GM19397 (cell line): Measurements from ENCODE around the gene PPIL6.

Source experiments
- ATAC-seq: cut with Tn5 transposase; IDR thresholded peaks from one replicate; pipeline ENCODE4 v1.9.1; 2021; ENCODE audit warnings: mild to moderate bottlenecking, moderate library complexity; ENCODE audit not compliant: unreplicated experiment

The PPIL6 gene

DNA sequence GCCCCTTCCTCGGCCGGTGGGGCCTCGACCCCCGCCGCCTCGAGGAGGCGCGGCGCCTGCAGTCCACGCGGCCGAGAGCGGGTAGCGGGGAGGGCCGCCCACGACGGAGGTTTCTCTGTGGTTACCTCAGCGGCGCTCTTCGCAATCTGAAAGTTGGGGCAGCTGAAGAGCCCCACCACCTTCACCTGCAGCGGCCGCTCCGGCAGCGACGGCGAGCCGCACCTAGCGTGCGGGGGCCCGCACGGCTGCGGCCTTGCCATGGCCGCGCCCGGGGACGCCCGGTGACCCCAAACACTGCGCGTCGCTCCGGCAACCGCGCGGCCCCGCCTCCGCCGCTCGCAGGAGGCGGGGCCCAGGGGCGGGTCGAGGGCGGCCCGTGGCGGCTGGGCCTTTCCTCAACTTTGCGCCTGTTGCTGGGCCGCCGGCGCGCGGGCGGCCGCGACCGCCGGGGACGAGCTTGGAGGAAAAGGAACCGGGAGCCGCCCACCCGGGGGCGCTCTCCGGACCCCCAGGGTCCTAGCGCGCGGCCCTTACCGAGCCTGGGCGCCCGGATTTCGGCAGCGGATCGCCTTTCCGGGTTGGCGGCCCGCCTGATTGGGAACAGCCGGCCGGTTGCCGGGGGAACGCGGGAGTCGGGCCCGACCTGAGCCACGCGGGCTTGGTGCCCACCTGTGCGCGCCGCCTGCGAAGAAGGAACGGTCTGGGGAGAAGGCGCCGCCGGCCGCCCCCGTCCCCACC, at the start of gene PPIL6, which contains the start of gene SMPD2:
PPIL6 (minus strand) TSS at position 298 of the 738 bp plus-strand sequence; CDS start at position 260, 38 bp downstream.
SMPD2 (plus strand) TSS at position 394 of the 738 bp plus-strand sequence. CDS start 398 bp downstream, outside the sequence.
- ATAC-seq = peak; percentile 94

DNA sequence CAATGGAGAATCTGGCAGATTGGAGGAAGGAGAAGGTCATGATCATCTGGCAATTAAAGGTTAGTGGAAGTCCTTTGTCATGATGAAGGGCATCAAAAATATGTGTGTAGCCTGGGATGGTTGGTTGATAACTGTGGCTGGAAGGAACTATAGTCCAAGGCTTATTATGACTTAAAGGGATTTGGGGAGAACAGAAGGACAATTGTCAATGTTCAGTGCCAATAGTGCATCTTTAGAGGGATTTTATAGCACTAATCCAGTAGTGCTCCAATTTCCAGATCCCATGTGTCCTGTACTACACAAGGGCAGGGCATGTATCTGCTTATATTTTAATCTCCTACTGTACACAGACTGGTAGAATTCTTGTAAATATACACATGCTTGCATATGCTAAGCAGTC, 47.6 kb upstream of the PPIL6 start:
- ATAC-seq = no peak

DNA sequence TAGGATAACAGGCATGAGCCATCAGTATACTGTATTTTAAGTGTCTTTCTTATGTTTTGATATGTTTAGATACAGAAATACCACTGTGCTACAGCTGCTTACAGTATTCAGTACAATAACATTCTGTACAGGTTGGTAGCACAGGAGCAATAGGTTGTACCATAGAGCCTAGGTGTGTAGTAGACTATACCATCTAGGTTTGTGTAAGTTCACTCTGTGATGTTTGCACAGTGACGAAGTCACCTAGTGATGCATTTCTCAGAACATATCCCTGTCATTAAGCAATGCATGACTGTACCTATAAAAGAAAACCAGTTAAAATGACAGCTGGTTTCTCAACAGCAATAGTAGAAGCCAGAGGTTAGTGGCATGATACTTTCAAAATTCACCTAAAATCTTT, 45.6 kb upstream of the PPIL6 start:
- no peak for ATAC-seq

DNA sequence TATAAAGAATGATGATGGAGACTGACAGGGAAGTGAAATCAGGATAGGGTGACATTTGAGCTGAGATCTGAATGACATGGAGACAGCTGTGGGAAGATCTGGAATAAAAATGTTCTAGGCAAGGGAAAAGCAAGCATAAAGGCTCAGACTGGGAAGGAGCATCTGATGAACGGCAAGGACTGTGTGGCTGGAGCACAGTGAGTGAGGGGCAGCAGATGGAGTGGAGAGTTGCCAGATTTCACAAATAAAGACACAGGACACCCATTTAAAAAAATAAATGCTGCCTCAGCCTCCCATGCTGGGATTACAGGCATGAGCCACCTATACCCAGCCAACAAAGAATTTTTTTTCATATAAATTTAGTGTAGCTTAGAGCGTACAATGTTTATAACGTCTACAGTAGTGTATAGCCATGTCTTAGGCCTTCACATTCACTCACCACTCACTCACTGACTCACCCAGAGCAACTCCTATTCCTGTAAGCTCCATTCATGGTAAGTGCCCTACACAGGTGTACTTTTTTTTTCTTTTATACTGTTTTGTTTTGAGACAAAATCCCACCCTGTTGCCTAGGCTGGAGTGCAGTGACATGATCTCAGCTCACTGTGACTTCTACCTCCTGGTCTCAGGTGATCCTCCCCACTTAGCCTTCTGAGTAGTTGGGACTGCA, 45.0 kb upstream of the PPIL6 start:
- ATAC-seq = no peak

DNA sequence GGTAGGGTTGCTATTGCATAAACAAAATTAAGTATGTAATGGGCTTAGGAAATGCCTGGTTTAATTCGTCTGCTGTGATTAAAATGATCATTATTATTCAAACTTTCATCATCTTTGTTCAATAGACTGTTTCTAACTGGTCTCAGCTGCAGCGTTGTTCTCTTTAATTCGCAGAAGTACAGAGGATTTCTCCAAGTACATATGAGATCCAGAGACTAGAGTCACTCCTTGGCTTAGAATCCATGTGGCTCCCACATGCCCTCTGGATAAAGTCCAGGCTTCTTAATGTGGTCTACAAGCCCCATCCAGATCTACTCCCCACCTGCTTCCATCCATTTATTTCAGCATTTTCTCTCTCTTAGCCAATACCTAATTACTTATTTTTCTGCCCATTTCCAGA, 43.7 kb upstream of the PPIL6 start:
- ATAC-seq = no peak

DNA sequence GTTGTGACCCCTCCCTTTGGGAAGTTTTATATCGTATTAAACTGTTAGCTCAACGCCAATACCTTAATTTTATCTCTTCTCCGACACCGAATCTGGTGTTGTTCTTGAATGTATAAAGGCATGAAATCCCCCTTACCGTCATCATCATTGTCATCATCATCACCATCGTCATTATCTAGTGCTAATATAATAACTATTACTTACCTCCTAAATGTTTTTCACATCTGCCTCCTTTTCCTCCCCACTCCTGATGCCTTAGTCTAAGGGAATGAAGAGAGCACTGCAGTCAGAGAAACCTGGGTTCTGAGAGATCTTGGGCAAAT, 43.3 kb upstream of the PPIL6 start:
- no peak for ATAC-seq

DNA sequence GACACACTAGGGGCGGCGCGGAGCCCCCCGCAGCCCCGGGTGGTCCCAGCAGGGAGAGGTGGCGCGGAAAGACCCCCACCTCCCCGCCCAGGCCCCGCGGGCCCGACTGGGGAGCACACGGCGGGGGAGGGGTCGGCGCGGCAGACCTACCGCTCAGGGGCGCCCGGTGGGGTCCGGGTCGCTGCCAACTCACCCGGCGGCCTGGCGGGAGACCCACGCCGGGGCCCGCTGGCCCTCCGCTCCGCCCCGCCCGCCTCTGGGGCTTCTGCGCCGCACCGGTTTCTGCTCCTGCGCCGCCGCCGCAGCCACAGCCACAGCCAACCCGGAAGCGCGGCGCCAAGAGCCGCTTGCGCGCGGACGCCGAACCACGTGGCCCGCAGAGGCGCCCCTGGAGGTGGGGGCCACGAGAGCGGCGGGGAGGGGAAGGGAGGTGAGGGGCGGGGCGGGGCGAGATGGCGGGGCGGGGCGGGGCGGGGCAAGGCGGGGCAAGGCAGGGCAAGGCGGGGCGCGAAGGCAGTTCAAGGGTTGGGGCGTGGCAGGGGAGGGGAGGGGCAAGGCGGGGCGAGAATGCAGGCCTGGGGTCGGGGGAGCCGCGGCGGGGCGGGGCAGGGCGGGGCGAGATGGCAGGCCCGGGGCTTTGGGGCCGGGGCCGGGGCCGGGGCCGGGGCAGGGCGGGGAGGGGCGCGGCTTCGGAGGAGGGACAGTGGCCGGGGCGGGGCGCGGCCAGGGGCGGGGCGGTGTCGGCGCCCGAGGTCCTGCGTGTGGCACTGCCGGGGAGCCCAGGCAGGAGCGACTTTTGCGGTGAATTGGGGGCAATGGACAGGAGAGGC, 42.7 kb upstream of the PPIL6 start, which contains the start of gene ZBTB24:
ZBTB24 (minus strand) TSS at position 315 of the 830 bp plus-strand sequence. CDS start 1,193 bp downstream, outside the sequence.
- peak; percentile 92 for ATAC-seq

DNA sequence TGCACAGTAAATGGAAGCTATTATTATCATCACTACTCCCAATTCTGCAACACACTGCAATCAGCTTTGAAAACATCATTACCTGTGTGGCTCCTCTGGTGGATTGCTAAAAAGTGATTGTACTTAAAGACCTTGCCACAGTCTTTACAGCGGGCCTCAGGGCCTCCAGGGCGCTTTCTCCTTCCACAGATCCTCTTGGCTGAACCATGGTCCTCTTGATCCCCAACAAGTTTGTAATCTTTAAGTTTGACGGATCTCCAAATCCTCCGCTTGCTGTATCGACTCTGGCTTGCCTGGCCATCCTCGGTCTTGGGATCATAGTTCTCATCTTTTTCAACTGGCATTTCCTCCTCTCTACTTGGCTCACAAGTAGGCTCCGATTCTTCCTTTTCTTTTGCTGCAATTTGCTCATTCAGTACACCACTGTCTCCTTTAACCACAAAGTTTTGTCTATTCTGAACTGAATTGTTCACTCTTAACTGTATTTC, 40.6 kb upstream of the PPIL6 start:
- no peak for ATAC-seq

DNA sequence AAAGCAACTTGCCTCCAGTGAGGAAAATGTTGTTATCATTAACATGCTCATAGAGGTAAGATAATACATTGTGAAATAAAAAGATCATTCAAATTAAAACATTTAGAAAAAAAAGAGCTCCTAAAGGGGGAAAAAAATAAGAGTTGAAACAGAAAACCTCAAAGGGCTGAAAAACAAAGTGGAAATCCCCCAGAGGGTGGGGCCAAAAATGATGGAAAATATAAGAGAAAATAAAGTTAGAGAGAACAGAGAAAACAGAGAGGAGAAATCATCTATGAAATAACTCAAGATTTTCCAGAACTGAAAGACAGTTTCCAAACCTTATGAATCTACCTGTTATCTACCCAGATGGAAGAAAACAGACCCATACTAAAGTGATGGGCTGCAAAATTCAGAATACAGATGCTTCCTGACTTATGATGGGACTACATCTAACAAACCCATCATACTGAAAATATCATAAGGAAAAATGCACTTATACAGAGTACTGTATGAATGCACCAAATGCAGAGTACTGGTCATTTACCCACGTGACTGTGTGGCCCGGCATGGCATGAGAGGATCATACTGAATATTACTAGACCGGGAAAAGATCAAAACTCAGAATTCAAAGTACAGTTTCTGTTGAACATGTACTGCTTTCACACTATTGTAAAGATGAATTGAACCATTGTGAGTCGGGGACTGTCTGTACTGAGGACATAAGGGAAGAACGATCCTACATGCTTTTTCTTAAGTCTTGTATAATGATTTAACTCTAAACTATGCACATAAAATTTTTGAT, 38.6 kb upstream of the PPIL6 start:
- ATAC-seq = no peak

DNA sequence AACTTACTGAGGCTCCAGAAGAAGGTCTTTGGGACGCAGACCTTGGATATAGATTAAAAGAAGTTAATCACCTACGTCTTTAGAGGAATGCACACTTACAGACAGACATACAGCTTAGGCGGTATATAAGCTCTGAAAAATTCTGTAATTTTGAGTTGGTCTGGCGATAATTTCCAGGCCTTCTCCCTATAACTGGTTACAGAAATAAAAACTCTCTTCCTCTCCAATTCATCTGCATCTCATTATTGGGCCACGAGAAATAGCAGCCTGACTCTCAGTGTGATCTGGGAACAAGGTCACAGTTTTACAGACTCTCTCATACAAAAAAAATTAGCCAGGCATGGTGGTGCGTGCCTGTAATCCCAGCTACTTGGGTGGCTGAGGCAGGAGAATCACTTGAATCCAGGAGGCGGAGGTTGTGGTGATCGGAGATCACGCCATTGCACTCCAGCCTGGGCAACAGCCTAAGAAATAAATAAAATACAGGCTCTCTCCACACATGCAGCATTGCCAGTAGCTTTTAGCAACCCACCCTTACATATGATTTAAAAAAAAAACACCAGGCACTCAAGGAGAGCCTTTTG, 37.9 kb upstream of the PPIL6 start:
- no peak for ATAC-seq

DNA sequence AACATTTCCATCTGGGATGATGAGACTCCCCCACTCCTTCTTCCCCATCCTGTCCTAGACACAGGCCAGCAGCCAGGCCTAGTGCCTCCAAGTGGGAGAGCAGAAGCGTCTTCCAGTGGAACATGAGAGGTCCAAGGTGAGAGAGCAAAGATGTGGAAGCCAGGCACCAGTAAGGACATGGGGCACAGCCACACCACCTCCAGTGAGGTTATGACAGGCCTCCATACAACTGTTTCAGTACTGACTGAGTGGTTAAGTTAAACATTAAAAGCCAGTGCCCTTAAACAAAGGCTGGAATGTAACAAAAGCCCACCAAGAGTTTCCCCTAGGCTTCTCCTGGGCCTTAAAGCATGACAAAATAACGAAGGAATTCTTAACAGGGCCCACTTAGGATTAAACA, 37.3 kb upstream of the PPIL6 start:
- ATAC-seq = no peak

DNA sequence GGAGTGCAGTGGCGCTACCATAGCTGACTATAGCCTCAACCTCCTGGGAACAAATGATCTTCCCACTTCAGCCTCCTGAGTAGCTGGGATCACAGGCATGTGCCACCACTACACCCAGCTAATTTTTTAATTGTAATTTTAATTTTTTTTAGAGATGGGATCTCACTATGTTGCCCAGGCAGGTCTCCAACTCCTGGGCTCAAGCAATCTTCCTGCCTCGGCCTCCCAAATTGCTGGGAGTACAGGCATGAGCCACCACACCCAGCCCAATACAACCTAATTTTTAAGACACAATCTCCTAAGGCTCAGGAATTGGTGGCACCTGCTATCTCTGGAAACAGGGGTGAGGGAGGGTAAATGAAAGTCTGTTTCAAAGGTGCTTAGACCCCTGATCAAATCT, 36.8 kb upstream of the PPIL6 start:
- no peak for ATAC-seq

DNA sequence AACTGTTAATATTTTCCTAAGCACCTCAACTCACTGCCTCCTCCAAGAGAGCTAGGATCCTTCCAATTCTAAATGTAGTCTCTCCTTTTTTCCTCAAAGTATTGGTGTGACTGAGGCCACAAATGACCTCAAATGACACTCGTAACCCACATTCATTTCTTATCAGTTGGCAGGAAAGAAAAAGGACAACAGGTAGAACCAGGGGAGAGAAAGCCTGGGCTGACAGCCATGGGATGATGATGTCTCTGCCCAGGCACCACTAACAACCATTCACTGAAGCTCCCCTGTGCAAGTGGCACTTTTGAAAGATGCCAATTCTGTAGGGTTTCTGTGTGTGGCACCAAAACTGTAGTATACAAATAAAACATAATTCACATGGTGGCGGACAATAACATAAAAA, 35.2 kb upstream of the PPIL6 start:
- ATAC-seq = no peak

DNA sequence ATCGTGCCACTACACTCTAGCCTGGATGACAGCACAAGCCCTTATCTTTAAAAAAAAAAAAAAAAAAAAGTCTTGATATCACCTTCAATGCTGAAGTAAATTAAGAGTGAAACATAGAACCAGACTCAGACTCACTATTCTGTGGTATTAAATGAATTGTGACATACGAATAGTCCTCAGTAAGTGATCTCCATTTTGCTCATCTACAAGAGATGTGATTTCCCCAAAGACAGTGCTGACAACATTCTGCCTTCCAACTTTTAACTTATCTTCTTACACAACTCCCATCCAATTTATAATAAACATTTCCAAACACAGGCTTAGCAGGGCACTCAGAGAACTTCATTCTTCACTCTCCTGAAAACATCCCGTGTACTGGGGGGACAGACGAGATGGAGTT, 34.6 kb upstream of the PPIL6 start:
- ATAC-seq = no peak

DNA sequence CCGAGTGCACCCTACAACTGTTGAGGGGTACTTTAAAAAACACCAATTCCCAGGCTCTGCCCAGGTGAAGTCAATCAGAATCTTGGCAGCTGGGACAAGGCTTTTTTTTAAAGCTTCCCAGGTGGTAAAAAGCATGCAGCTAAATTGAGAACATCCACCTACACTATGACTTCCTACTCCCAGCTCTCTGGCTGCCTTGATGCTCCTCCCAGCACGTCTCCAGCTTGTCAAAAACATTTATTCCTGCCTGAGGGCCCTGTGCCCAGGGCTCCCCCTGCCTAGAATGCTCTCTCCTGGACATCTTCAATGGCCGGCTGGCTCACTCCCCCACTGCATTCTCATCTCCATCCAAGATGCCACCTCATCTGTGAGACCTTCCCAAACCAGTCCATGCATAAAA, 32.7 kb upstream of the PPIL6 start:
- ATAC-seq = no peak

DNA sequence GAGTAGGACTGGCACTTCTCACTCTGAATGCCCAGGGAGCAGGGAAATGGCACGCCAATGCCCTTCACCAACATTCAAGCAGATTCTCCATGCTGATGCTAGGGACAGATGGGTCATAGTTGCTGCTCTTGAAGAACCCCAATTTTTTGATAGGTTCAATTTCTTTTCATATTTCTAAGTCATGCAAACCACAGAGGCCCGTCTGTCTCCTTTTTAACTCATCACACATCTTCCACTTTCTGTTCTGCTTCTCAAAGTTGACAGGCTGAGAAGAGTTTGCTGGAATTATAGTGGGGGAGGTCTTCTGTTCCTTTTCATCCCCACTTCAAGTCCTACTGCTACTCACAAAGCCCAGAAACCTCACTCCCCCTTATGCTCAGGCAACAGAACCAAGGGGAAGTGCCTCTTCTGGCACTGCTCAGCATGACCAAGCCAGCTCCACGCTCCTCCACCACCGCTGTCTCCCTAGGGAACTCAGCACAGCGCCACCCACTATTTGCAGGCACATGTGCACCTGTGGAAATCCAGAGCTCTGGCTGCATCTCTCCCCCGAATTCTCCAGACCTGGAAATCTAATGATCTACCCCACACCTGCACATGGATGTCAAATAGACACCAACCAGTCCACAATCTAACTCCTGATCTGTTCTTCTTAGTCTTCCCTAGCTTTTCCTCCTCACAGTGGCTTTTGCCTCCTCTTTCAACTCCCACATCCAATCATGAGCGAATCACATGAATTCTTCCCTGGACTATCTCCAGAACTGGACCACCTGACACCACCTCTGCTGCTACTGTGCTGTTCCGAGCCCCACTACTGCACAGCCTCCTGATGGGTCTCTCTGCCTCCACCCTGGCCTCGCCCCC, 31.9 kb upstream of the PPIL6 start:
- ATAC-seq = peak; percentile 58

DNA sequence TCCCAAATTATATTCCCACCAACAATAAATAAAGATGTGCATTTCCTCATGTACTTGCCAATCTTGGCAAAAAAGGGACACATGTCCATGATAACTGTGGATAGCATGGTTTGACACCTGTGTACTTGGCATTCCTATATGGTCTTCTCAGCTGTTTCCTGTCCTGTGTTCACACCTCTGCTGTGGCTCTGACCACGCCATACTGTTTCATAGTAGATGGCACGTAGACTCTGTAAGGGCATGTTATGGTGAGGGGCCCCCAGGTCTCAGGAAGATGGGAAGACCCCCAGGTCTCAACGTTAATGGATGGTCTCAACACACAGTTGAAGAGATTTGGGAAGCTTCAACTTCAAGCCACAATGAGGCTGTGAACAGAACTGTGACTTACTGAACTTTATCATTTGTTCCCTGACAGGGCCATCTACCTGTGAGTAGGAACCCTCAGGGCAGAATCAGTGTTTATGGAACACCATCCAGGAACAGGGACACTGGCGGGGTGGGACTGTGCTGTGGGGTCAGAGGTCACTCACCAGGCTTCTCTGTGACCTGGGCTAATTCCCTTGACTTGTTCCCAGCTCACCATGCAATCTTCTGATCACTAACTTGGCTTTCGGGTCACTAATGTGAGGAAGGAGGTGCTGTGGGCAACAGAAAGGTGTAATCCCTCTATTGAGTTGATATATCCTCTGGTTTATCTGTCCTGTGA, 30.8 kb upstream of the PPIL6 start:
- ATAC-seq = no peak

DNA sequence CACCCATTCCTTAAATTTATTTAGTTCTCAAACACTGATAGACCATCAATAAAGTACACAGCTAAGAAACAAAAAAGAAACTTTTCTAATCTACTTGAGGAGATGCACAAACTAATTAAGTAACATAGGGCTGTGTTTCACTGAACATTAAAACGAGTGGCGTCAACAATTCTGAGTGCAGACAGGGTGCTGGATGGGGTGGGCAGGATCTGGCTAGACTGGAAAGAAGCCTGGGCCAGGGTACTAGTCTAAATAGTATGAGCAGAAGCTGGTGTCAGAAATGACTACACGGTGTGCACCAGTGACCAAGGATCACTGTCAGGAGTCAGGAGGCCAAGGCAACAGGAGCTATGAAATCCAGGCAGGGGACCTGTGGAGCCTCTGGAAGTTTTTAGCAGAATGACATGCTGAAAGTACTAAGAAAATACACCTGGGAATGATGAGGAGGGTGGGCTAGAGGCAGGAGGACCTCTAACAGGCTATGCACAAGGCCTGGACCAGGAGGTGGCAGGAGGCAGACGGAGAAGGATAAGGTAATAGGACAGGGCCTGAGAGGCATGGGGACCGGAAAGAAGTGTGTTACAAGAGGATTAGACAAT, 29.3 kb upstream of the PPIL6 start:
- ATAC-seq = no peak
